ENCODE data around the gene NPAS3. TPM values are rescaled to one million over a fixed set of nuclear protein-coding genes. Genes with fewer than 3 reads are reported as not detected.

Gene NPAS3
- total RNA-seq, 1 donor from 2014 or later = 0.70 TPM

DNA sequence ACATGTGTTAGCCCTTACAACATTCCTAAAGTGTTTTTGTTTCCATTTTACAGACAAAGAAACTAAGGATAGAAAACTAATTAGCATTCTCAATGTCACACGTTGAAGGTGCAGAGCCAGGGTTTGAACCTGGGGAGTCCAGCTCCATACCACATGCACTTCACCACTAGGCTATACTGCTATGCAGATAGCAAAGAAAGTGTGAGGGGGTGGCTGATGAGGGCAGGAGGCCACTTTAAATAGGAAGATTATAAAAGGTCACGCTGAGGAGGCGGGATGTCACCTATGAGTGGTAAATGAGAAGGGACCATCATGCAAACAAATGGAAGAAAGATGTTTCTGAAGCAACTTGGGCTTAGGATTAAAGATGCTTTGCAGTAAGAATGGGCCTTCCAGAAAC, 798.3 kb downstream of the NPAS3 start:
- DNase-seq (ENCODE audit: low read depth) = no peak

- peak; percentile 80 for DNase-seq (ENCODE audit: low read depth)
Observed at GRCh38 chr14:33737446-33737845, 798.8 kb downstream of the NPAS3 start.

DNA sequence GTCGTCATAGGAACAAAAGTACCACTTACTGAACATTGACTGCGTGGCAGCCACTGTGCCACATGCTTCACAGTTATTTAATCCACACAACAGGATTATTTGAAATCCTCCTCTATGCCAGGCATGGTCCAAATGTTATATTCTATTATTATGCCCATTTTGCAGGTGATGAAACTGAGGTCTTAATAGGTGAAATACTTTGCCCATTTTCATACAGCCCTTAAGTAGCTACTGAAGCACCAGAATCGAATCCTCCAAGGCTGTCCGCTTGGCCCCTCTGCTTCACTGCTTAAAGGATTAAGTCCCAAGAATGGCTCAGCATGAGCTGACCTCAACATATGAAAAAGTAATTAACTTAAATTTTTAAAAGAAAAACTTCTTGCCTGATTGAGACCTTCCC, 799.4 kb downstream of the NPAS3 start:
- no peak for DNase-seq (ENCODE audit: low read depth)

GRCh38 chr14:33738491-33738890, 799.8 kb downstream of the NPAS3 start:
- DNase-seq (ENCODE audit: low read depth) = no peak

- no peak for DNase-seq (ENCODE audit: low read depth)
Observed at GRCh38 chr14:33740531-33740930, 801.9 kb downstream of the NPAS3 start.

DNA sequence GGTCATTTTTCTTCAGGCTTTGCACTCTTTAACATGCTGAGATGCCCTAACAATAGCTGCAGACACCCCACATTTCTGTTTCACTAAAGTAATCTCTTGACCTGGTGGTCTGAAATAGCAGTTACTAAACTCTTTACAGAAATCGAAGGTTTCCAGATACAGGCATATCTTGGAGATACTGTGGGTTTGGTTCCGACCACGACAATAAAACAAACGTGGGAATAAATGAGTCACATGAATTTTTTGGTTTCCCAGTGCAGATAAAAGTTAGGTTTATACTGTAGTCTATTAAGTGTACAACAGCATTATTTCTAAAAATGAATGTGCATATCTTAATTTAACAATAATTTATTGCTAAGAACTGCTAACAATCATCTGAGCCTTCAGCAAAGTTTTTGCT, 803.5 kb downstream of the NPAS3 start:
- DNase-seq (ENCODE audit: low read depth) = no peak

GRCh38 chr14:33745163-33745562, 806.5 kb downstream of the NPAS3 start:
- DNase-seq (ENCODE audit: low read depth) = no peak

- DNase-seq (ENCODE audit: low read depth) = no peak
Observed at GRCh38 chr14:33747749-33748148, 809.1 kb downstream of the NPAS3 start.

DNA sequence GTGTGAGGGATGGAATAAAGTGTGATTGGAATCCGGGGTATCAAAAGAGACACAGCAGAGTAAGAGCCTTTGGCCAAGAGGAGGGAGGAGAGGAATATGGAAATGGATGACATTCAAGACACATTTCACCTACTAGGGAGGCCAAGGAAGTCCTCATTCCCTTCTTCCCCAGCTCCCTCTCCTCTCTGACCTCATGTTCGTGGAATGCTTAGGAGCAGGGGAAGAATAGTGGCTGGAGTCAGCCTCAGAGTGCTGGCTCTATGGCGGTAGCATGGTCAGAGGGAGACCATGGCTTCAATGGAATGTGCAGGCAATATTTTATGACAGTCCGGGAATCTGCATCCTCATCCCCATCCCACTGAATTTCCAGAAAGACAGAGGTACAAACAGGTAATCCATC, 815.6 kb downstream of the NPAS3 start:
- peak; percentile 4 for DNase-seq (ENCODE audit: low read depth)

DNA sequence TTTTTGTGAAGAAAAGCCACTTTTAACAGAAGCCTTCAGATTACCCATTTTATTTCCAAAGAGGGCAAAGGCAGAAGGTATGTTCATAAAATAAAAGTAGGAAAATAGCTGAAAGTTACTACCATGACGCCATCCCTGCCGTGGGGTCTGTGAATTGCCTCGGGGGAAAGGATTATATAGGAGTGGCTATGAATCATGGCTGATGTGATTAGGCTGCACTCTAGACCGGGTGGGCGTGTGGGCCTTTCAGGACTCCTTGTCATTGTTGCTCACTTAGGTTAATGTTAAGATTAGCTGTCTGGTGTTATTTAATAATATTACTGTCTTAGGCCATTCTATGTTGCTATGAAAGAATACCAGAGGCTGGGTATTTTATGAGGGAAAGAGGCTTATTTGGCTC, 816.7 kb downstream of the NPAS3 start:
- DNase-seq (ENCODE audit: low read depth) = peak; percentile 2

DNA sequence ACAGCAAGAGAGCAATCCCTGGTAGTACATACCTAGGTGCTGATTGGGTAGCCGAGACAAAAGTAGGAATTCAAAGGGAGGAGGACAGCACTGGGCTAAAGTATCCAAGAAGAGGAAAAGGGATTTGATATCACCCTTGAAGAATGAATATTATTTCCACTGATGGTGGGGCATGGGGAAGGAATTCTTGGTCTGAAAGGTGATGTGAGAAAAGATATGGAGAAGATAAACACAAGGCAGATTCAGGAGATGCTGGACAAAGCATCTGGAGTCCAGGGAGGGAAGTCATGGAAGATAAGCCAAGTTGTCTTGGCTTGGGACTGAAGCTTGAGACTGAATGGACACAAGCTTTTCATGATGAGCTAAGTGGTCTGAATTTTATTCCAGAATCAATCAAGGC, 818.2 kb downstream of the NPAS3 start:
- no peak for DNase-seq (ENCODE audit: low read depth)

GRCh38 chr14:33758547-33758946, 819.9 kb downstream of the NPAS3 start:
- DNase-seq (ENCODE audit: low read depth) = no peak

- no peak for DNase-seq (ENCODE audit: low read depth)
Observed at GRCh38 chr14:33762161-33762851, 823.6 kb downstream of the NPAS3 start.

GRCh38 chr14:33764876-33765650, 826.4 kb downstream of the NPAS3 start:
- no peak for DNase-seq (ENCODE audit: low read depth)

- DNase-seq (ENCODE audit: low read depth) = no peak
Observed at GRCh38 chr14:33767586-33768457, 829.1 kb downstream of the NPAS3 start.

DNA sequence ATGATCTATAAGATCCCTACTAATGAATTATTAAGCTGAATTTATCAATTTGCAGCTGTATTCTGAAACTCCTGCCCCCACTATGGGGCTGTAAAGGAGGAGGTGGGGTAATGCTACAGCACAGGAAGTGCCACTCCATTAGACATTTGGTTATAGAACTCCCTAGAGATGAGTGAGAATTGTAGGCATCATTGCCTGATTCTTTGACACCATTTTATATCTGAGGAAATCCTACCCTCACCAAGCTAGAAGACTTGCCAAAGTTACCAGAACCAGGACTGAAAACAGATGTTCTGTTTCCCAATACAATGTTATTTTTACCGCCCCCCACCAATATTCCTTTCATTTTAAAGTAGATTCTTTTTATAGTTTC, 829.8 kb downstream of the NPAS3 start:
- no peak for DNase-seq (ENCODE audit: low read depth)

DNA sequence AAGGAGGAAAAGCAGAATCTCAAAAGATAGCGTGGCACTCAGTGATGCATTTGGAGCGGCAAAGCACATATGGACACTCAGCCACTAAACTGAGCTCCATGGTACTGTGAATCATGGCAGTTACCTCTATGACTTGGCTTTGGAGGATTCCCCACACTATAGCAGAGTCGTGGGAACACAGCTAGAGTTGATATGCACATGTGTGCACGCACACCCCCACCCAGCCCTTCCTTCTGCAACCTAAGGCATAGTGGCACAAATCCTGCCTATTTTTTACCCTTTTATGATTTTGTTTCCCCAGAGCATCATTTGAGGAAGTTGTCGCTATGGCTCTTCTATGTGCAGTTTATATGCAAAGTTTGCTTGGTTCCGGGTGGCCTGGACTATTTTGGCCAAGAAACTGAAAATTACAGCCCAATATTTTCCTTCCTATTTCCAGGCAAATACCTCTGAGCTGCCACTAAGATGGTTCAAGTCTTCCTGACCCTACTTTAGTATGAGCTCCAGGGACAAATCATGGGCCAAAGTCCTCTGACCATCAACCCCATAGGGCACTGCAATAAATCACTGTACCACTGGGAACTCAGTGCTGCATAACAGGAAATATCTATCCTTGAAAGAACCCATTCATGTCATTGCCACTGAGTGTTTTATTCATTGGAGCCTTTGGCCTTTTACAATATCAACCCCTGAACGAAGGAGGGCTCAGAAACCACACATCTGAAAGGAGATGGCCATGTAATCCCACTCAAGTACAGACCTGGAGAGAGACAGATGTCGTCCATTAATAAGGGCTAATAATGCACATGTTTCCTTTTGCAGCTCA, 834.7 kb downstream of the NPAS3 start:
- DNase-seq (ENCODE audit: low read depth) = no peak

DNA sequence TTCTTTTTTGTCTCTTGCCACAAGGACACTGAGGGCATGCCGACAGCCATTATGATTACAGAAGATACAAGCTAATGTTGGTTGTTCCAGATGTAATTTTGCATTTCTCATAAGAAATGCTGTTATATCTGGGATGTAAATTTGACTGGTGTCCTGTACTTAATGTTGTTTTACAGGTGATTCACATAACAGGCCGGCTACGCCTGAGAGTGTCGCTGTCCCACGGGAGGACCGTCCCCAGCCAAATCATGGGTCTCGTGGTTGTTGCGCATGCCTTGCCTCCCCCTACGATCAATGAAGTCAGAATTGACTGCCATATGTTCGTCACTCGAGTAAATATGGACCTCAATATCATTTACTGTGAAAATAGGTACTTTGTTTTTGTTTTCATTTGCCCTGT, 835.5 kb downstream of the NPAS3 start:
- no peak for DNase-seq (ENCODE audit: low read depth)

DNA sequence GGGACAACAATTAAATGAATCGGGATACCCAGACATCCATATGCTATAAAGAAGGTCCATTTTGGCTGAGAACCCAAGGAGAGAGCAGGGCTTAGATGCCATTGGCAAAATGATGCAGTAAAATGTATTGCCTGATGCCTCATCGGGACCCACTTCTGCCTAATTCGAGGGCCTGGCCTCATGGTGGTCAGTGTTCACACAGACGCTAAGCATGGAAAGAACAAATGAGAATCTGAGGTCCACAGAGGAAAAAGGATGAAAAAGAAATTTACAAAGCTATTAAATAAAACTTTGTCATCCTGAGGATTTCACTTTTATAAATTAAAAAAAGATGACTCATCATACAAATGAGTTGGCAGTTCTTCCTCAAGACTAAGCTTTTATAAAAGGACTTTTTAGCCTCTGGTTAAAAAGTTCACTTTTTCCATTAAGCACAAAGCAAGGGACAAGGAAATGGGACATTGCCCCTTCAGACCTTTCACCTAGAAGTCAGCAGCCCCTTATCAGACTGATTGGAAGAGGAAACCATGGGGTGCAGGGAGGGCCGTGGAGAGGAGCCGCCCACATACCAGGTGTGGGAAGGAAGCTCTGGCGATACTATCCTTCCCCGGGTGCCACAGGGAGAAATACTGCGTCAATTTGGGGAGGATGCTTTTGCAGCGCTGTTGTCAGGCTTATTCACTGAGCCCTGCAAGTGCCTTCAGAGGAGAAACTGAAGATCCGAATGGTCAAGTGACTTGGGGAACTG, 836.2 kb downstream of the NPAS3 start:
- no peak for DNase-seq (ENCODE audit: low read depth)

DNA sequence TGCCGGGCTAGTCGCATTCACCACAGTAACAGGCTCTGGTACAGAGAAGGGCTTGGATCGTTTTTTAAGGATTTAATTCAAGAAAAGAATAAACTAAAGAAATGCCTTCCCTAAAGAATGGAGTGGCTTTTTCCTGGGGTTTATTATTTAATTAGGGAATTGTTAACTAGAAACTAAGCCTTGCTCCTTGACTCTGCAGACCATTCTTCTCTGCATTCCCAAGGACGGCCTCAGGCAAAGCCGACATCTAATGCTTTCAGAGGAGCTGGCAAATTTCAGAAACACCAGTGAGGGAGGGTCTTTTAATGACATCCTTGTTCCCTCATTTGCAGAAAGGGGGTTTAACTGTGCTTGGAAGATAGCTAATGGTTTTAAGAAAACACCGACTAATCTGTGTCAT, 838.2 kb downstream of the NPAS3 start:
- DNase-seq (ENCODE audit: low read depth) = no peak

DNA sequence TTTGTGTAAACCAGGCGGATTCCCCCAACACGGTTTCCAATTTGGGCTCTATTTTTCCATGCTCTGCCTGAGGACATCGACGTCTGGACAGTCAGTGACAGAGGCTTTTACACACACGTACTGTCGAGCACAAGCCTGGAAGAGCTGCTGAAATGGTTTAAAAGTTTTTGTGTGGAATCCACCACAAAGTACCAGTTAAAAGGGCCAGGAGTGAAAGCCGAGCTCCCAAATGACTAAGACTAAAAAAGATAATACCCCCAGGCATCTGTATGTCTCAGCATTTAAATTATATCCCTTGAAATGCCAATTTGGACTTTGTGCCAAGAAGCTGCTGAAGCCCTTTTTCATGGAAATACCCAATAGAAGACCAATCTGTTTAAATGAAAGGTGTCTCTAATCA, 839.0 kb downstream of the NPAS3 start:
- no peak for DNase-seq (ENCODE audit: low read depth)
